ENCODE measurements around the gene COX4I1.

GRCh38 chr16:85844786-85845185 lies 45.3 kb downstream of the COX4I1 start:
- TF ChIP-seq, protein P1, sequence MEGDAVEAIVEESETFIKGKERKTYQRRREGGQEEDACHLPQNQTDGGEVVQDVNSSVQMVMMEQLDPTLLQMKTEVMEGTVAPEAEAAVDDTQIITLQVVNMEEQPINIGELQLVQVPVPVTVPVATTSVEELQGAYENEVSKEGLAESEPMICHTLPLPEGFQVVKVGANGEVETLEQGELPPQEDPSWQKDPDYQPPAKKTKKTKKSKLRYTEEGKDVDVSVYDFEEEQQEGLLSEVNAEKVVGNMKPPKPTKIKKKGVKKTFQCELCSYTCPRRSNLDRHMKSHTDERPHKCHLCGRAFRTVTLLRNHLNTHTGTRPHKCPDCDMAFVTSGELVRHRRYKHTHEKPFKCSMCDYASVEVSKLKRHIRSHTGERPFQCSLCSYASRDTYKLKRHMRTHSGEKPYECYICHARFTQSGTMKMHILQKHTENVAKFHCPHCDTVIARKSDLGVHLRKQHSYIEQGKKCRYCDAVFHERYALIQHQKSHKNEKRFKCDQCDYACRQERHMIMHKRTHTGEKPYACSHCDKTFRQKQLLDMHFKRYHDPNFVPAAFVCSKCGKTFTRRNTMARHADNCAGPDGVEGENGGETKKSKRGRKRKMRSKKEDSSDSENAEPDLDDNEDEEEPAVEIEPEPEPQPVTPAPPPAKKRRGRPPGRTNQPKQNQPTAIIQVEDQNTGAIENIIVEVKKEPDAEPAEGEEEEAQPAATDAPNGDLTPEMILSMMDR (IDR thresholded peaks at IDR 0.05; ENCODE audit: low read depth, low read length), result no peak
- no peak for TF ChIP-seq EZH2phosphoT487 (IDR thresholded peaks at IDR 0.05; ENCODE audit: low read depth)
